ENCODE results near the gene DIO3.
"Not testable (repeated sequence)": the region's sequence is repeated elsewhere in the genome, so short reads cannot be mapped to it uniquely, and the experiment has no call there.

DIO3 gene

DNA sequence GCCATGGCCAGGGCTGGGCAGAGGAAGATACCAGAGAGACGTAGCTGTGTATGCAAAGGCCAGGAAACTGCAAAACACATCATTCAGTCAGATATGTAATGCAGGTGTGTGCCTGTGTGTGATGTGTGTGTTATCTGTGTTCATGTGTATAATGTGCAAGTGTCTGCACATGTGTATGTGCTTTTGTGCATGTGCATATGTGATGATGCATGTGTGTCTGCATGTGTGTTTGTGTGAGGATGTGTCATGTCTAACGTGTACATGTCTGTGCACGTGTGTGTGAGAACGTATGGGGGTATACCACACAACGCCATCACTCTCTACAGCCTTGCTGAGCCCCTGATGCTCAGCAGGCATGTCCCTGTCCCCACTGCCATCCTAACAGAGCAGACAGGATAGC, 9.7 kb downstream of the DIO3 start:
- DNase-seq (ENCODE audit: low read depth) = no peak
- no peak overlapping the region for H3K4me3 ChIP-seq (ENCODE audit: low read depth, low read length)
- TF ChIP-seq, protein P1, sequence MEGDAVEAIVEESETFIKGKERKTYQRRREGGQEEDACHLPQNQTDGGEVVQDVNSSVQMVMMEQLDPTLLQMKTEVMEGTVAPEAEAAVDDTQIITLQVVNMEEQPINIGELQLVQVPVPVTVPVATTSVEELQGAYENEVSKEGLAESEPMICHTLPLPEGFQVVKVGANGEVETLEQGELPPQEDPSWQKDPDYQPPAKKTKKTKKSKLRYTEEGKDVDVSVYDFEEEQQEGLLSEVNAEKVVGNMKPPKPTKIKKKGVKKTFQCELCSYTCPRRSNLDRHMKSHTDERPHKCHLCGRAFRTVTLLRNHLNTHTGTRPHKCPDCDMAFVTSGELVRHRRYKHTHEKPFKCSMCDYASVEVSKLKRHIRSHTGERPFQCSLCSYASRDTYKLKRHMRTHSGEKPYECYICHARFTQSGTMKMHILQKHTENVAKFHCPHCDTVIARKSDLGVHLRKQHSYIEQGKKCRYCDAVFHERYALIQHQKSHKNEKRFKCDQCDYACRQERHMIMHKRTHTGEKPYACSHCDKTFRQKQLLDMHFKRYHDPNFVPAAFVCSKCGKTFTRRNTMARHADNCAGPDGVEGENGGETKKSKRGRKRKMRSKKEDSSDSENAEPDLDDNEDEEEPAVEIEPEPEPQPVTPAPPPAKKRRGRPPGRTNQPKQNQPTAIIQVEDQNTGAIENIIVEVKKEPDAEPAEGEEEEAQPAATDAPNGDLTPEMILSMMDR (IDR thresholded peaks at IDR 0.05; ENCODE audit: low read depth, low read length, missing control alignments) = no peak
- in situ Hi-C loops (cut with HindIII; ENCODE audit: low sequenced_read_pairs) = no loop called here

DNA sequence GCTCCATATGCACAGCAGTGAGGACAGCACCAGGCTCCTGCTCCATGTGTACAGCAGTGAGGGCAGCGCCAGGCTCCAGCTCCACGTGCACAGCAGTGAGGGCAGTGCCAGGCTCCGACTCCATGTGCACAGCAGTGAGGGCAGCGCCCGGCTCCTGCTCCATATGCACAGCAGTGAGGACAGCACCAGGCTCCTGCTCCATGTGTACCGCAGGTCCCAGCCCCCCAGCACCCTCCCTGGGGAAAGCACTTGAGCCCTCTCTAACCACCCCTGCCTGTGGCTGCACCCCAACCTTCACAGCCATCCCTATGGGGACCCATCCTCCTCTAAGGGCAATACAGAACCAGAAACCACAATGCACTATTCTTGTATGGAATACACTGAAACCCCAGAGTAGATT, 11.2 kb downstream of the DIO3 start:
- DNase-seq (ENCODE audit: low read depth); in situ Hi-C loops (cut with HindIII; ENCODE audit: low sequenced_read_pairs); H3K4me3 ChIP-seq (ENCODE audit: low read depth, low read length): not testable (repeated sequence)

DNA sequence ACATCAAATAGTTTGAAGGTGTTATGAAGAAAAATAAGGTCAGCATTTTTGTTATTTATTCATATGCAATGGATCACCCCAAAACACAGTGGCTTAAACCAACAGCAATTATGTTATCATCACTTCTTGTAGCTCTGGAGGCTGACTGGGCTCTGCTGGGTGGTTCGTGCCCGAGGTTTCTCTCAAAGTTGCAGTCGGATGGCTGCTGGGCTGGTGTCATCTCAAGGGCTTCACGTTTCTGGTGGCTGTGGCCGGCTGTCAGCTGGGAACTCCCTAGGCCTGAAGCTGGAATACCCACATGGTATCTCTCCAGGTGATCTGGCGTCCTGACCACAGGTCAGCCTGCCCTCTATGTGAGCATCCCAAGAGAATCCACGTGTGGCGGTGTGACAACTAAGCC, 12.0 kb downstream of the DIO3 start:
- in situ Hi-C loops (cut with HindIII; ENCODE audit: low sequenced_read_pairs) = no loop called here
- TF ChIP-seq, protein P1 (IDR thresholded peaks at IDR 0.05; ENCODE audit: low read depth, low read length, missing control alignments) = no peak
- H3K4me3 ChIP-seq (ENCODE audit: low read depth, low read length) = no peak overlapping the region
- DNase-seq (ENCODE audit: low read depth) = no peak

DNA sequence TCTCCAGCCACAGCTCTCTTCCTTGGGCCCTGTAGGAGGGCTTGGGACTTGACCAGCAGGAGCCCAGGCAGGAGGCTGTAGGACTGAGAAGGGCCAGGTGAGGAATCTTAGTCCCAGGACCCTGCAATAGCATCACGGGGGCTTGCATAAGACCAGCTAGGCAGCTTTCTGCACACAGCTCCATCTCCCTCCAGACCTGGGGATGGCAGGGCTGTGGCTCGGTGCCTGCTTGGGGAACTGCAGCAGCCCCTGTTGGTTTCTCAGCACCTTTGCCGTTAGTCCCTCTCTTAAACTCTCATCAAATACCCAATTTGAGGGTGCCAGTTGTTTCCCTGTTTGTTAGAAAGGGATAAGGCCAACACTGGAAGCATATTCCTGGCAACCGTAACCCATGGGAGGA, 14.3 kb downstream of the DIO3 start:
- no peak for DNase-seq (ENCODE audit: low read depth)
- H3K4me3 ChIP-seq (ENCODE audit: low read depth, low read length) = no peak overlapping the region
- in situ Hi-C loops (cut with HindIII; ENCODE audit: low sequenced_read_pairs) = no loop called here
- TF ChIP-seq, protein P1 (IDR thresholded peaks at IDR 0.05; ENCODE audit: low read depth, low read length, missing control alignments) = no peak

DNA sequence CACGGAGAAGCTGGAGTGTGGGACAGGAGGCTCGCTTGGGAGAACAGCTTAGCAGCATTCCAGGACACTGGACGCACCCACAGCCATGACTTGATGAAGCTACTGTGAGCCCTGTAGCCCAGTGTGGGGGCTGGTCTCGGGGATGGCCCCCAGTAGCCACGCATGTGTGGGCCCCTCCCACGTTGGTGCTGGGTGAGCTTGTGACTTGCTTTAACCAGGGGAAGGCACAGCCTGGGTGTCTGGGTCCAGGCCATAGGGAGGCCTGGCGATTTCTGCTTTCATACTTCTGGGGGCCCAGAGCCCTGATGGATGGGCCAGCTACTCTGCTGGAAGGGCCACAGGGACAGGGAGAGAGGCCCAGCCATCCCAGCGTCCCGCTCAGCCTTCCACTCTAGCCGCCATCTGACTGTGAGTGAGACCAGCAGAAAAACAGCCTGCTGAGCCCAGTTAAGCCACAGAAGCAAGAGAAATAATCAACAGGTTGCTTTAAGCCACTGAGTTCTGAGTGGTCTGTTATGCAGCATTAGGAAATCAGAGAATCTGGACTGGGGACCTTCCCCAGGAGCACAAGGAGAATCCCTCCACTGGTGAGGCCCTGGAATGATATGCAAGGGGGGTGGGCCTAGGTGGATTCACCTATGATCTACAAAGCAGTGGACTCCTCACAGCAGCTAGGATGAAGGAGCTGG, 16.1 kb downstream of the DIO3 start:
- H3K4me3 ChIP-seq (ENCODE audit: low read depth, low read length) = no peak overlapping the region
- DNase-seq (ENCODE audit: low read depth) = no peak
- TF ChIP-seq, protein P1 (IDR thresholded peaks at IDR 0.05; ENCODE audit: low read depth, low read length, missing control alignments) = no peak
- in situ Hi-C loops (cut with HindIII; ENCODE audit: low sequenced_read_pairs) = no loop called here

DNA sequence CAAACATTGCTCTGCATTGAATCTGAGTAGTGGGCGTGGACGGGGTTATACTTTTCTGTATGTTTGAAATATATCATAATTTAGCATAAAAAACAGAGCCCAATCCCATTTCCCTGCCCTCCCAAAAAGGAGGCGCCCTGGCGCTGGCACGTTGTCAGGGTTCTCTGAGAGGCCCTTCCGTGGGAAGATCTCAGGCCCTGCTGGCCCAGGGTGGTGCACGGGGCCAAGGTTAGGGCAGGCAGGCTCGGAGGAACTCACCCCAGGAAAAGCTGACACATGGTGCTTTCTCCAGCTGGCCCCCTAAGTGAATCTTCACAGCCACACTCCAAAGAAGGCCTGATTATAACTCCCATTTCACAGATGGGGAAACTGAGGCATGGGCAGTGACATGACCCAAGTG, 17.2 kb downstream of the DIO3 start:
- H3K4me3 ChIP-seq (ENCODE audit: low read depth, low read length) = no peak overlapping the region
- DNase-seq (ENCODE audit: low read depth) = no peak
- in situ Hi-C loops (cut with HindIII; ENCODE audit: low sequenced_read_pairs) = no loop called here
- TF ChIP-seq, protein P1 (IDR thresholded peaks at IDR 0.05; ENCODE audit: low read depth, low read length, missing control alignments) = no peak

DNA sequence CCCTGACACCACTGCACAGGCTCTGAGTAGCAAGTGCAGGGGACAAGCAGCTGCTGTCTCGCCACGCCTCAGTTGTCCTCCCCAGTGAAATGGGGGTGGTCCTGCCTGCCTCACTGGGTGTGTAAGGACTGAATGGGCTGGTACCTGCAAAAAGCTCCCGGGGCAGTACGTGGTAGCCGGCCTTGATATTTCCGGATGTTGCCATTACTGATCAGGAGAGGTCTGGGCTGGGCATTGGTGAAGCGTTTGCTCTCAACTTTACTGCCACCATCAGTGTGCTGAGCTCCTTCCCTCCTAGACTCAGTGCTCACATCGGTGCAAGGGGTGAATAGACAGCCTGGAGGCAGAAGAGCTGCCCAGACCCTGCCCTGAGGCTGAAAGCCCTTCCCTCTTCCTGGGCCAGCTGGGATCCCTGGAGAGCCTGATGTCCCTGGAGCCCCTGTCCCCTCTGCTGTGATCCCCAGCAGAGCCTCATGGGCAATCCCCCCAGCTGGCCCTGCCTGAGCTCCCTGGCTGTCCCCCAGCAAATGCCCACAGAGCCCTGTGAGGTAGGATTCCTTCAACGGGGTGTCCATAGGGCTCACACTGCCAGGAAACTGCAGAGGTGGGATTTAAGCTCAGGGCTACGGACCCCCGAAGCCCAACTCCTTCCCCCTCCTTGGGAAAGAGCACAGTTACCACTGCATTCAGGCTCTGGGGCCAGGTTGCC, 18.2 kb downstream of the DIO3 start:
- H3K4me3 ChIP-seq (ENCODE audit: low read depth, low read length) = no peak overlapping the region
- no peak for DNase-seq (ENCODE audit: low read depth)
- in situ Hi-C loops (cut with HindIII; ENCODE audit: low sequenced_read_pairs) = no loop called here
- TF ChIP-seq, protein P1 (IDR thresholded peaks at IDR 0.05; ENCODE audit: low read depth, low read length, missing control alignments) = no peak
